Fibroblast of skin of left quadriceps (primary cell): ENCODE data around the gene PCNT.
"Not testable (repeated sequence)": the region's sequence is repeated elsewhere in the genome, so short reads cannot be mapped to it uniquely, and the experiment has no call there.

Experiments used
- DNase-seq, 2 experiments: peaks; one replicate each; pipeline ENCODE4 v3.0.0-alpha.2; 2013; ENCODE audit warnings: low read depth in 2 of 2

PCNT gene

DNA sequence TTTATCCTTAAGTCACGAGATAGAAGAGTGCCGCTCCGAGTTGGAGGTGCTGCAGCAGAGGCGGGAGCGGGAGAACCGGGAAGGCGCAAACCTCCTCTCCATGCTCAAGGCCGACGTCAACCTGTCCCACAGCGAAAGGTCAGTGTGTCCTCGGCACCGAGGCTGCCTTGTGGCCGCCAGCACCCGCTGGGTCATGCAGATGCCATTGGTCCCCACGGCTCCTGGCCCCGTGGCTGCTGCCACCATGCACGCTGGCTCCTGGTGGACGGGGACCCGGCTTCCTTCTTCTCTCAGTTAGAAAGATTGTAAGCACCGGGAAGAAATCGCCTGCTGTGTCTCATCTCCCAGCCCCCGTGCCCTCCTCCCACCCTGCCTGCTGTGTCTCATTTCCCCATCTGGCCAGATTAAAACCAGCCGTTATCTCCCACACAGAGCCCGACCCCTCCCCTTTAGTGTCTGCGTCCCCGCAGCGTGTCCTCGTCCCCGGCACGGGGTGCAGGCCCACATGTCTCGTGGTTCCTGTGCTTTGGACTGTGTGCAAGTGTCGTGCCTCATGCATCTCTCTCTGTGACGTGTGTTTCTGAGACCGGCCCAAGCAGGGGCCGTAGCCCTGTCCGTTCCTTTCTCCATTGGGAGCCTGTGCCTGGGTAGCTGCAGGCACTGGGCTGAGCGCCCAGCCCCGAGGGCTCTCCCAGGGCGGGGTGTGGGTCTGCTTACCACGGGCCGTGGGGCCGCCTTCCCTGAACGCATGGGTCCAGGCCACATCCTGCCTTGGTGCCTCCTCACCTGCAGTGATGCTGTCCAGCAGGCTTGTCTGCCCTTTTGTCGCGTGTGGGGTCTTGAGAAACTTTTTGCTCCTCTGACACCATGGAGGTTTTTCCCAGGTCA is 62.1 kb downstream of the PCNT start:
- DNase-seq = no peak

DNA sequence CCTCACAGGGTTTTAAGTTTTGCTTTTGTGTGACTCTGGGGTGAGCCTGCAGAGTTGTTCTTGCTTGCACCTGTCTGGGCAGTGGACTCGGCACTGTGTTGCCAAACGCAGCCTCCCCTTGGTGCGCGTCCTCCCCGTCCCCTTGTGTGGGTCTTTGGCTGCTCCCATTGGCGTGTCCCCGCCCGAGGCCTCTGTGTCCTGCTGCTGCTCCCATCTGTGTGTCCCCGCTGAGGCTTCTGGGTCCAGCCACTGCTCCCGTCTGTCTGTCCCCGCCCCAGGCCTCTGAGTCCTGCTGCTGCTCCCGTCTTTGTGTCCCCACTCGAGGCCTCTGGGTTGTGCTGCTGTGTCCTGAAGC is 62.8 kb downstream of the PCNT start:
- no peak for DNase-seq

DNA sequence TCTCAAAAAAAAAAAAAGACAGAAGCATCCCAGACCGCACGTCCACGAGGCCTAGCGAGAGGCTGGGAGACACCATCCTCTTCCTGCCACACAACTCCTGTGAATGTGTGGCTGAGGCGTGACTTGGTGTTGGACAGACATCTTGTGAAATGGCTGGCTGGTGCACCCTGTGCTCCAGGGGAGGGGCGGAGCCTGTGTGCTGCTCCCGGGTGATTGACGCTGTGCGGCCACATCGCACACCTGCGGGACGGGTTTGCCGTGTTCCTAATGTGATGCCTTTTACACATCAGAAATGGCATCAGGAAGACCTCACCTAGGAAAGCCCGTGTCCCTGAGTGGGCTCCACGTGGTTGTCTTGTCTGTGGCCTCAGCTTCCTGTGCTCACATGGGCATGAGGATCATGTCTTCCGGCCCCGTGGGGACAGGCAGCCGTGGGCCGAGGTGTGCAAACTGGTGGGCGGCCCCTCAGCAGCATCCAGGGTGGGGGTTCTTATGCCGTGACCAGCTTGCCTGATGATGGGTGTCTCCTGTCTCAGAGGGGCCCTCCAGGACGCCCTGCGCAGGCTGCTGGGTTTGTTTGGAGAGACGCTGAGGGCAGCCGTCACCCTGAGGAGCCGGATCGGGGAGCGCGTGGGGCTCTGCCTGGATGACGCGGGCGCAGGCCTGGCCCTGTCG is 64.4 kb downstream of the PCNT start:
- no peak for DNase-seq

DNA sequence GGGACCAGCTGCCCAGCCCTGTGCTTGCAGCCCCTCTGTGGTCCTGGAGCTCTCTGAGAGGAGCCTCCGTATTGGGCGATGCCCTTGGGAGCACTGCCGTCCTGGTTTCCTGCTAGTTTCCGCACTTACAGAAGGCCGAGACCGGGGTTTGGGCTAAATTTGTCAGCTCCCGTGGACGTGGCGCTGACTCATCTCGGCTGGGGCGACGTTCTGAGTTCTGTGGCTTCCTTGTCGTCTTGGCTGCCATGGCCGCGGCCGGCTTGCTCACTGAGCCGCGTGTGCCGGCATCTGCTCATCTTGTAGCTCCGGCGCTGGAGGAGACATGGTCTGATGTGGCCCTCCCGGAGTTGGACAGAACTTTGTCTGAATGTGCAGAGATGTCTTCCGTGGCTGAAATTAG is 64.9 kb downstream of the PCNT start:
- no peak for DNase-seq

DNA sequence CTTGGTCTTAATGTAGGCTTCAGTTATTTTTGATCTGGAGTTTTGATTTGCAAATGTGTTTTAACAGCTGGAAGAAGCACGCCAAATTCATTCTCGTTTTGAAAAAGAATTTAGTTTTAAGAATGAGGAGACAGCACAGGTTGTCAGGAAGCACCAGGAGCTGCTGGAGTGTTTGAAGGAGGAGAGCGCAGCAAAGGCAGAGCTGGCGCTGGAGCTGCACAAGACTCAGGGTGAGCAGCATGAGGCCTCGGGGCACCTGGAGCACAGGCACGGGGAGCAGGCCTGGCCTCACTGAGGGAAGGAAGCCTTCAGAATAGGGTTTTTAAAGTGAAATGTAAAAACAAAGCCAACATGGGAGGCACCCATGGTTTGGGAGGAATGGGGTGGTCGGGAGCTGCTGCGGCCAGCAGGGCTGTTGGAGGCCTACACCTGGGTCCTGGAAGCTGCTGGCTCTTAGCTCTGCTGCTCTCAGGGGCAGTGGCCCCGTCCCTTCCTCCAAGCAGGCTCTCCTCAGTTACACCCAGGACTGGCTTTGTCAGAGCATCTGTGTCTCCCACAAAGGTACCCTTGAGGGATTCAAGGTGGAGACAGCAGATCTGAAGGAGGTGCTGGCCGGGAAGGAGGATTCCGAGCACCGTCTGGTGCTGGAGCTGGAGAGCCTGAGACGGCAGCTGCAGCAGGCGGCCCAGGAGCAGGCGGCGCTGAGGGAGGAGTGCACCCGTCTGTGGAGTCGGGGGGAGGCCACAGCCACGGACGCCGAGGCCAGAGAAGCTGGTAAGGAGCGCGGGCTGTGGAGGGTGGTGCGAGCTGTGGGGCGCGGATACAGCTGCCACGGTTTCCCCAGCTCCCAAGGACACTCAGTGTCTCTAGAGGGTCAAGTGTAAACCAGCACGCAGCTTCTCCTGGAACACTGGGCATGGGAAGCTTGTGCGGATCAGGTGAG is 66.9 kb downstream of the PCNT start:
- DNase-seq = no peak

DNA sequence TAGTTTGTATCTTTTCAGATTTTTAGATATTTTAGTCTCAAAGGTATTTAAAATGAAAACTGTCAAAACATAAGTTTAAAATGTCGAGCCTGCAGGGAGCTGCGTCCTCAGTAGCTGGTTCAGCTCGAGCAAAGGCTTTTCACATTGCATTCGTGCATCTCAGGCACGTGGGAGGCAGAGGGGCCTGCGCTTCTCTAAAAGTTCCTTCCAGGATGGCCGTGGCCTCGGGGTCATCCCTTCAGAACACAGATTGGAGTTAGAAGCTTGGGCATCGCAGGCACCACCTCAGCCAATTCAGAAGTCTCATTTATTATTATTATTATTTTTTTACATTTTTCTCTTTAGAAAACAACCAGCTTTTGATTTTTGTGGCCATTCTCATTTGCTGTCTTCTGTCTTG is 67.8 kb downstream of the PCNT start:
- DNase-seq = no peak

DNA sequence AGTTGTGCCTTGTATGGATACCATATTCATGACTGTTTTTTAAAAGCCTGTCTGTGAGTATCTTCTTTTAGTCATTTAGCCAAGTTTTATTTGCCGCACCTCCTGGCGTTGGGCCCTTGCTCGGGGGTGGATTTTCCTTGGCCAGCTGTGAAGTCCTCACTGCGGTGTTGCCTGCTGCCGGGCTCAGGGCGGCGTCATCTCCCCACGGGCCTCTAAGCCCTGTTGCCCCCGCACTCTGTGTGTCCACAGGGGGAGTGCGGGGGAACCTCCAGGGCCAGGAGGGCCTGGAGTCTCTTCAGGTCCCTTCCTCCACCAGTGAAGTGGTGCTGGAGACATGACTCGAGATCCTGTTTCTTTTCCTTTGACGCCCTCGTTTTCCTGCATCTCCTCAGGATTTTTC is 69.0 kb downstream of the PCNT start:
- peak in 1 of 2 experiments; percentile 3 for DNase-seq

DNA sequence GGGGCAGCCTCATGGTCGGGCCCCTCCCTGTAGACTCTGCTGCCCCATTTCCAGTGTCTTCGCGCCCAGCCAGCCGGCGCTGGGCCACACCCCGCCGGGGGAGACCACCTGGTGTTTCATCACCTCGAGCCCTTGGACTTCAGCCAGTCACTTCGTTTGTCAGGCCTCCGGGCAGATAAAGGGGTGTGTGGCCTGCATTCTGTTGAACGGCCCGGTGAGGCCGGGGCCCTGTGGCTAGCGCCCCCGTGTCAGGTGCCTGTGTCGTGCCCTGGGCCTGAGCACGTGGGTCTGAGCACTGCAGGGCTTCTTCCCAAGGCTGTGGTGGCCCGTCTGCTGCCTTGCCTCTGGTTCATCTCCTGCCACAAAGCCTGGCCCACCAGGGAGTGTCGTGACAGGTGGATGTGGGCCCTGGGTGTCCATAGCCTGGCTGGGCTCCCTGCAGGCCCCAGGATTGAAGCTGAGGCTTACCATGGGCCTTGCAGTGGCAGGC is 69.5 kb downstream of the PCNT start:
- DNase-seq = no peak

DNA sequence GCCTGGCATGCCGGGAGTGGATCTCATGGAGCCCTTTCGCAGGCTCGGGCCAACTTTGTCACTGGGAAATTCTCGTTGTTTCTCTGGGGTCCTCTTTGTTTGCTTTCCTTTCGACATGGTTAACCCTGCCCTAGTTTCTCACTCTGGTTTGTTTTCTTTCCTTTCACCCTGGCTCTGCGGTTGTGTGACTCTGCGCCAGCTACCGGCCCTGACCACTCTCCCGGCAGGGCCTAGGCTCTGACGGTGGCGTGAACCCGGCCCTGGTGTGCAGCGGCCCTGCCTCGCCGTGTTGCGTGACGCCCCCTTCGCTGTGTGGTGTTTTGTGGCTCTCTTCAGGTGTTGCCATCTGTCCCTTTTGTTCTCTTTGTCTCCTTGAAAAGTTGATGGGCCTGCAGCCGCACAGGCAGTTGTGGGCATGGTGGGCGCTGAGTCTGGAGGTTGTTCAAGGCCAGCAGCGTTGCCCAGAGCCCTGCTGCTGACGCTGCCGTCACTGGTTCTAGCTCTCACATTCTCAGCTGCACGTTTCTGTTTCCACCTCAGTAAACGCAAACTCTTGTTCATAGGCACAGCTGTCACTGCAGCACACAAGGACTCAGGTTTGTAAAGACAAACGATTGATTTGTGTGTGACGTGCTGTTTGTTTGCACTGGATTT is 70.1 kb downstream of the PCNT start:
- DNase-seq = no peak

DNA sequence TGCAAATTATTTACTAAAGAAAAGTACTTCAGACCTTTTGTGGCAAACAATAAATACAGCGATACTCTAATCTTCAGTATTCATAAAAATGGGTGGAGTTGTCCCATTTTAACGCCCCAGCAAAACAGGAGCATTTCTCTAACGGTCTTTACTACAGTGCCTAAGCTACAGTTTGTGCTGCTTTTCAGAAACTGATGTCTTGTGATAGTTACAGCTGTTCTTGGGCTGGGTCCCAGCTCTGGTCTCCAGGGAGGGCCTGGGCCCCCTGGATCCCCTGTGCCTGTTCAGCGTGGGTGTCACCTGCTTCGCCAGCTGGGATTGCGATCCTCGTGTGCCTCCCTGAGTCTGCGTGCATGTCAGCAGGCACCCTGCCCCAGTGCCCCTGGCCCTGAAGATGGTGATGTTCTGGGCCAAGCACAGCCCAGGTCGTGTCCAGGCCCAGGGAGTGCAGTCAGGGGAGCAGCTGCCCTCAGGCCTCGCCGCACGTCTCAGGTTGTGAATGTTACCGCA is 70.7 kb downstream of the PCNT start:
- DNase-seq = no peak

DNA sequence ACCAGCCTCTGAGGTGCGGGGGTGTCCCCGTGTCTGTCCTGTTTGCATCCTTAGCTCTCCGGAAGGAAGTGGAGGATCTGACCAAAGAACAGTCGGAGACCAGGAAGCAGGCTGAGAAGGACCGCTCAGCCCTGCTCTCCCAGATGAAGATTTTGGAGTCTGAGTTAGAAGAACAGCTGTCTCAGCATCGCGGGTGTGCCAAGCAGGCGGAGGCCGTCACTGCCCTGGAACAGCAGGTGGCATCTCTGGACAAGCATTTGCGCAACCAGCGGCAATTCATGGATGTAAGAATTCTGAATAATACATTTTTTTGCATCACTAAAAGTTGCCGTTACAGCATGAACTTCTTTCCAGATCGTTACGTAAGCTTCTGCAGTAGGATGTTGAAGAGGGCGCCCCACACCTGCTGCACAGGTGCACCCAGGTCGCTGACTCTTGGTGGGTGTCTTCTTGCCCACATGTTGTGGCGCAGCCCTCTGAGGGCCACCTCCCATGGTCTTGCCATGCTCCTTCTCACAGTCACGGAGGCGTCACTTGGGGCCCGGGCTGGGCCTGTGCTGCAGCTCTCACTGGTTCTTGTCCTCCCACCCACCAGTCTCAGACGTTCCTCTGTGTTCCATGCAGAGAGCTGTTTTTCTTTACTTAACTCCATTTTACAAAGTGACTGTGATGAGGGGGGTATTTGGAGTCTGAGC is 73.4 kb downstream of the PCNT start:
- no peak for DNase-seq

DNA sequence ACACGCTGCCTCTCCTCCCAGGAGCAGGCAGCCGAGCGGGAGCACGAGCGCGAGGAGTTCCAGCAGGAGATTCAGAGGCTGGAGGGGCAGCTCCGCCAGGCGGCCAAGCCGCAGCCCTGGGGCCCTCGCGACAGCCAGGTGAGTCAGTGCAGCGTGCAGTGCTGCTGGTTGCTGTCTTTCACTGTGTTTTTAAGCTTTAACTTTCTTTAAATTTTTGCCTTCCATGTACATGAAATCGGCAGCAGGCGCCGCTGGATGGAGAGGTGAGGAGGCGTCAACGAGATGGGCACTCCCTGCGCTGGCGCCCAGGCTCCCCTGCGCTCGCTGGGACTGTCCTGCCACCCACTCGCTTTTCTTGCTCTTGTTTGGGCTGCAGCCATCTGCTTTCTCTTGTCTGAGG is 74.0 kb downstream of the PCNT start:
- no peak for DNase-seq

DNA sequence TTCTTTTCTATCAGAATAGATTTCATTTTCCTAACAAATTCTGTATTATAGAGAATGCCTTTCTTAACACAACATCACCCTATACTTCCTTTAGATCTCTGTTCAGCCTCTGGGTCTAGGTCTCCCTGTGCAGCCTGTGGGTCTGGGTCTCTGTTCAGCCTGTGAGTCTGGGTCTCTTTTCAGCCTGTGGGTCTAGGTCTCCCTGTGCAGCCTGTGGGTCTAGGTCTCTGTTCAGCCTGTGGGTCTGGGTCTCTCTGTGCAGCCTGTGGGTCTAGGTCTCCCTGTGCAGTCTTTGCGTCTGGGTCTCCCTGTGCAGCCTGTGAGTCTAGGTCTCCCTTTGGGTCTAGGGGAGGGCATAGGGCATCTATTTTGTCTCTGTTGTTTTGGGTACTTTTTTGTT is 75.2 kb downstream of the PCNT start:
- DNase-seq = no peak

DNA sequence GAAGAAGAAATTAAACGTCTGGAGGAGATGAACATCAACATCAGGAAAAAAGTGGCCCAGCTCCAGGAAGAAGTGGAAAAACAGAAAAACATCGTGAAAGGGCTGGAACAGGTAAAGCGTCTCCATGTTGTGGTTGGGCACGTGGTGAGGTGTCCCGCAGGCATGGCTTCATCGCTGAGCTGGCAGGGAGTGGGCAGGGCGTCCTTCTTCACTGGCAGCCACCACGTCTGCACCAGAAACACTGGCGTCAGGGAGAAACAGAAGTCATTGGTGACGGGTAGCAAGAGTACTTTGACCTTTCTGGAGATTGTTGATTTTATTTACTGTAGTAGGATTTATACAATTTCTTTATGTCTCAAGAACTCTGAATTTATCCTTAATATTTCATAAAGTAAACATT is 75.7 kb downstream of the PCNT start:
- DNase-seq = no peak

DNA sequence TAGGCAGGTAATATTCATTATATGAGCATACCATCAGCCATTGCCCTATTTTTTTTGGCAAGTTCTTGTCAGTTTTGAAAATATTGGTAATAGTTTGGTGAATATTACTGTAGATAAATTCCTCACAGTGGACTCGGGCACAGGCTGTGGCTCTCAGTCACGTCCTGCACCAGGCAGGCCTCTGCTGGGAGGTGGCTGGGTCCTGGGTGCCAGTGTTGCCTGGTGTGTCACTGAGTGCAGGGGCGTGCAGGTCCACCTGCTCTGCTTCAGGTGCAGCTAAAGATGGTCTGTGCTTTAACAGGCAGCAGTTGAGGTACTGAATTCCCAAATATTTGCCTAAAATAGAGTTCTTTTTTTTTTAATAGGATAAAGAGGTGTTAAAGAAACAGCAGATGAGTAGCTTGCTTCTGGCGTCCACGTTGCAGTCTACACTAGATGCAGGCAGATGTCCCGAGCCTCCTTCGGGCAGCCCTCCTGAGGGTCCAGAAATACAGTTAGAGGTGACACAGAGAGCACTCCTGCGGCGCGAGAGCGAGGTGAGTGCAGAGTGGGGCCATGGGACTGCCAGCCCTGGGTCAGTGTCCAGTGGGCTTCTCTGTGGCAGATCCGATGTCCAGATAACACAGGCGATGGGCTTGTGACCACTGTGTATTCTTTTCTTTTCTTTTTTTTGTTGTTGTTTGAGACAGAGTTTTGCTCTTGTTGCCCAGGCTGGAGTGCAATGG is 77.4 kb downstream of the PCNT start:
- no peak for DNase-seq

DNA sequence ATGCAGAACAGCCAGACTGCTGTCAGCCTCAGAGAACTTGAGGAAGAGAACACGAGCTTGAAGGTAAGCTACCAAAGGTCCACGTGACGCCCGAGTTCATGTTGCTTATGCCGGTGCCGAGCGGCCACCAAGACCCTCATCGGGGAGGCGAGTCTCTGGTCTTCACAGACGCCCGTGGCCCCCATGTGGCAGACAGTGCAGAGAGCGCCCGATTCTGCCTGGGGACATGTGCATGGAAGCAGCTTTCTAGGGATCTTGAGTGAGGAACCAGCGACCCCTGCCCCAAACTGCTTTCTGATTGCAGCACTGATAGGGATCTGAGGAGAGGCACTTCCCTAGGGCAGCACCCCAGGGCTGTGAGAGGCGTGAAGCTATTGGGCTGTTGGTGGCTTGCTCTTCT is 78.5 kb downstream of the PCNT start:
- DNase-seq = no peak

DNA sequence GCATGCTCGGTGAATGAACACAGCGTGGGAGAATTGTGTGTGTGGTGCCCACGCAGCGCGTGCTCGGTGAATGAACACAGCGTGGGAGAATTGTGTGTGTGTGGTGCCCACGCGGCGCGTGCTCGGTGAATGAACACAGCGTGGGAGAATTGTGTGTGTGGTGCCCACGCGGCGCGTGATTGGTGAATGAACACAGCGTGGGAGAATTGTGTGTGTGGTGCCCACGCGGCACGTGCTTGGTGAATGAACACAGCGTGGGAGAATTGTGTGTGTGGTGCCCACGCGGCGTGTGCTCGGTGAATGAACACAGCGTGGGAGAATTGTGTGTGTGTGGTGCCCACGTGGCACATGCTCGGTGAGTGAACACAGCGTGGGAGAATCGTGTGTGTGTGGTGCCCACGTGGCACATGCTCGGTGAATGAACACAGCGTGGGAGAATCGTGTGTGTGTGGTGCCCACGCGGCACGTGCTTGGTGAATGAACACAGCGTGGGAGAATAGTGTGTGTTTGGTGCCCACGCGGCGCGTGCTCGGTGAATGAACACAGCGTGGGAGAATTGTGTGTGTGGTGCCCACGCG is 79.4 kb downstream of the PCNT start:
- not testable (repeated sequence) for DNase-seq

DNA sequence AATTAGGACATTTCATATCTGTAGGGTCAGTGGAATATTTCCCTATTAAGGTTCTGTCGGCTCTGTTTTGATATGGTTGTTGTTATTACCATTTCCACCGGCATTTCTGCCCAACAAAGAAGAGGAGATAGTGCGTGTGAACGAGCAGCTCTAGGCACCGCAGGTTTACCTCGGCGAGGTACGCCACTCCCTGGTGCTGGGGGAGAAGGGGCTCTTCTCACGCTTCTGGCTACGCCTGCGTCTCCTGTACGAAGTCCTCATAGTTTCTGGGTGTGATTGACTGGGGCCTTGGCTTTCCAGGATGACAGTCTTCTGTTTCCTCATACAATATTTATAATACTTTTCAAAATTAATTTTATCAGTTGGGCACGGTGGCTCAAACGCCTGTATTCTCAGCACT is 80.3 kb downstream of the PCNT start:
- DNase-seq = no peak

DNA sequence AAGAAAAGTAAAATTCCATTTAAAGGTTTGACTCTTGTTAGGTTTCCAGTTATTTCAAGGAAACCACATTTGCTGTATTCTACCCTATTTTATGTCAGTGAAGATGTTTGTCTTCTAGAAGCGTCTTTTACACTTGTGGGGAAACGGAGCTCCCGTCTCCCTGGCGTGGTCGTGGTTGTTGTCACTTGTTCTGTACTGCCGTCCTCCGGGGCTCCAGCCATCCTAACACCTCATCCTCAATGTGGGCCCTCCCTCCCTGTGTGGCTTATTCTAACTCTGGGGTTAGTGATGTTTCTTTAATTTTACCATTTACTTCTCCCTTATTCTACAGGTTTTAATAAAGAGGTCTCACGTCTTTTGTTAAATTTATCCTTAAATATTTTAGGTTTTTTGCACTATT is 82.0 kb downstream of the PCNT start:
- no peak for DNase-seq
